ENCODE data around the gene SORCS2.

DNA sequence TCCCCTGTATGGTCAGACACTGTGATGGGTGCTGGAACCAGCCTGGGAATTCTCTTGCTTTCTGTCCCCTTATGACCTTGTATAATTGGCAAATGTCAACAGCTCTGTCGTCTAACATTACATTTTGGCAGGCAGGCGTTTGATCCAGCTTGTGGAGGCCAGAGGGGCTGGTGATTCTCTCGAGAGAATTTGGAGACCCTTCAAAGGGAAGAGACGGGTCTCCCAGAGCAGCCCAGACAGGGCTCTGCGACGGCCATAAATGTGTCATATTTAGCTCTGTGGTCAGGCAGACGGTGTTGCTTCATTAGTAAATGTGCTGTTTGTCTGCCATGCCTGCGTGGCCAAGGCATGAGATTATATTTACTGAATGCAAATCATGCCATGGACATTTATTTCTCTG is 68.7 kb downstream of the SORCS2 start:
- TF ChIP-seq POLR2A (IDR thresholded peaks at IDR 0.05) (no peak), POLR2AphosphoS5 (IDR thresholded peaks at IDR 0.05) (no peak)

Measured in prostate gland (tissue), 1 donor.